Stimulated activated CD8-positive, alpha-beta memory T cell treated with anti-CD3 and anti-CD28 coated beads, Interleukin-15, amount 100 ng/mL, for 1 hour (primary cell): ENCODE data around the gene ATXN1.

Experiments
- DNase-seq: peaks from one replicate; pipeline ENCODE4 v3.0.0-alpha.2; 2020; ENCODE audit warnings: low read depth

ATXN1 gene

DNA sequence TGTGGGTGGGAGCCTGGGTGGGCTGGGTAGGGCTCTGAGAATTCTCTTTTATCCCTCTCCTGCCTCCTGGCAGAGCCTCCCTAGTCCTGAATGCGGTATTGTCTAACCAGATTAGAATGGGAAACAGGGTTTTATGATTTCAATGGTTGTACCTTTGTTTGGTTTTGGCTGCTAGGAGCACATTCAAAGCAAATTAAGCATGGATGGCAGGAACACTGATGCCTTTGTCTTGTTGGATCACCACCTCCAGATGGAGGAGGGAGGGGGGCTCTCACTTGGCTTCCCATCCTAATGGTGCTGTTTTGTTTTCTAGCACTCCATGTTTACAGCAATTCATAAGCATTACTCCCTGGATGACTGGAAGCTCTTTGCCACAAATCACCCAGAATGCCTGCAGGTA, 511.3 kb downstream of the ATXN1 start:
- no peak for DNase-seq
